HG02759 (cell line): ENCODE data around the gene MRM3.
"Not testable (repeated sequence)": the region's sequence is repeated elsewhere in the genome, so short reads cannot be mapped to it uniquely, and the experiment has no call there.

Source experiments
- ATAC-seq: cut with Tn5 transposase; IDR thresholded peaks from one replicate; pipeline ENCODE4 v1.9.1; 2021; ENCODE audit warnings: mild to moderate bottlenecking, moderate library complexity; ENCODE audit not compliant: unreplicated experiment

MRM3 gene

DNA sequence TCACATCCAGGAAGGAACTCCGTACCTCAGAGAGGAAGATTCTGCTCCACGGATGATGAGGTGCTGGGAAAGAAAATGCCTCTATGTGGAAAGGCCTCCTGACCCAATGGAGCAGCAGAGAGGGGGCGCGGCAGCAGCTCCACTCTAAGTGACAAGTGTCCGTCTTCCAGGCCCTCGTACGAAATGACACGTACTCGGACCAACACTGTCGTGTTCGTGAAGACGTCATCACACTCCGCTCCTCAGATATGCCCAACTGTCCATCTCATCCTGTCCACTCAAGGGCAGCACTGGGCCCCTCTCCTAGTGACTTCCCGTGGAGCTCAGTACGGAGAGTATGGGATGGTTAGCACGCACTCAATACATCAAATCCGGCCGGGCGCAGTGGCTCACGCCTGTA, 32.2 kb downstream of the MRM3 start:
- no peak for ATAC-seq

DNA sequence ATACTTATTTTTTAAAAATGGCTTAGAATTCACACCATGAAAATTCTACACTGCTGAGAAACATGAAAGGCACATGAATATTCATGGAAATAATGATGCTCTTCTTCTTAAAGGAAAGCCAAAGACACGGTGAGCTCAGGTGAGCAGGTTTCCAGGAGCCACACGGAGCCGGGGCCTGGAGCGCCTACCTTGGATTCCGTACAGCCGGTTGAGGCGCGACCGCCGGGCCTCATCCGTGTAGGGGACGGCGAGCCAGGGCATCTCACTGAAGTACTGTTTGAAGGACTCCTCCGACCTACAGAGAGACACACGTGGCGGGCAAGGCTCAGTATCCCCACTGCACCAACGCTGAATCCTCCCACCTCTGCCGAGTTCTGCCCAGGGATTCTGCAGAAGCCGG, 37.1 kb downstream of the MRM3 start:
- ATAC-seq: no peak

DNA sequence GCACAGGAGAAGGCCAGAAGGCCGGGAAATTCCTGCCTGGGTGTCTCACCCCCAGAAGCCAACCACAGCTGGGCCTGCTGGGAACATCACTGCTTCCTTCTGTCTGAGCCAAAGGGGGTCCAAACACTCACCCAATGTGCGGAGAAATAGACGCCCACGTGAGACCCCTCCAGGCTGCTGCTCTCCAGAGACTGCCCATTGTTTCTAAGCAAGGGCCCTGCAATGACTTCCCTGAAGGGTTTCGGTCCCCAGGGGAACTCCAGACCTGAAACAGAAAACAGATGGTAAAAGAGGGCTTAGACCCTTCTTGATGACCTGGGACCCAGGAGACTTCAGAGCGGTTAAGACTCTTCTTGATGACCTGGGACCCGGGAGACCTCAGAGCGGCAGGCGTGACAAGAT, 41.3 kb downstream of the MRM3 start:
- no peak for ATAC-seq

DNA sequence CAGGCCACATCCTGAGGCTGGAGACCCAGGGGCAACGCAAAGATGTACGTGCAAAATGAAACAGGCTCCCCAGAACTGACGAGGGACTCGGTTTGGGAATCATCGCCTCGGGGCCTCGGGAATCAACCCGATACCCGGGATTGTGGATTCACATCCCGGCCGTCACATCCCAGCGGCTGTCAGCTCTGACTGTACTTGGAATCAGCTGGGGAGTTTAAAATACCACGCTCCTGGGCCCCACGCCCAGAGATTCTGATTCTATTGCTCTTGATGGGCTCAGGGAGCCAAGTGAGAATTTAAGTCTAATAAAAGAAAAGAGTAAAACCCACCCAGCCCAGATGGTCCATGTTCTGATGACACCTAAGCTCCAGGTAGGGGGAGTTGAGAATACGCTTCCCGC, 42.2 kb downstream of the MRM3 start:
- no peak for ATAC-seq

DNA sequence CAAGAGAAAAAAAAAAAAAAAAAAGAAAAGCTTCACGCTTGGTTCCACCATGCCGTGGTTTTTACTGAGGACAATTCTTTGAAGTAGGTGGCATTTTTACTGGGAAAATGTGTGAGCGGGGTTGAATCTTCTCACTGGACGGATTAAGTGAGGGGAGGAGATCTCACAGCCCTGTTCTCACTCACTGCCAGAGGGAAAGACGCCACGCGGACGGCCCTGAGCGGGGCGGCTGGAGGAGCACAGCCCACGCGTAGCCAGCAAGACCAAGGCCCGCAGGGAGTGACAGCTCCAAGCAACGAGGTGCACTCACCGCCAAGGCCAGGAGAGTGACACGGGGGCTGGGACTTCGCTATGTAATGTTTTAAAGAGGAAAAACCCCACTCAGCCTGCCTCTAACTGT, 43.1 kb downstream of the MRM3 start:
- no peak for ATAC-seq

DNA sequence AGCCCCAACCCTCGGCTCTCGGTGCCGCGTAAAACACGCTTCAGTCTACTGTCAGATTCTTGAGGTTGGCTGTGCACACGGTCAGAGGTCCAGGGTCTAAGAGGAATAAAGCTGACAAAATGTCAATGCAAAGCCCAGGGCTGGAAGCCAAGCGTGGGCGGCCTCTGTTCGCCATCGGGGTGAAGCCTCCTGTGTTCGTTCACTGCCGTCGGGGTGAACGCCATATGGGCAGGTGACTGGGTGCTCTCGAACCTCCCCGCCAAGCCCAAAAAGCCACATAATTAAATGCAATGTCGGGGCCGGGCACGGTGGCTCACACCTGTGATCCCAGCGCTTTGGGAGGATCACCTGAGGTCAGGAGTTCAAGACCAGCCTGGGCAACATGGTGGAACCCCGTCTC, 44.6 kb downstream of the MRM3 start:
- ATAC-seq: no peak

DNA sequence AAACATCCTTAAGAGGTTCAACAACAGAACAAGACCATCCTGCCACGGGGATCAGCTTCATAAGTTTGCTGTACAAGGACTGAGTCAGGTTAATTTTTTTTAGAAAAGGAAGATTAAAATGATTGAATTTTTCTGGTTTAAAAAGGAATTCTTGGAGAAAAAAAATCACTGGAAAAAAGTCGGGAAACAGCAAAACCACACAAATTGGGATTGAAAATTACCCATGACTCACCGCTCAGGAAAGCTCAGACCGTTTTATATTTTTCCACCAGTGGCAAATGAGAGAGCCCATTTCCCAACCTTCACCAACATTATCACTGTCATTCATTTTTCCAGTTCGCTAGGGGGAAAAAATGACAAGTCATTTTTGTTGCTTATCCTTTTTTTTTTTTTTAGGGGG, 46.6 kb downstream of the MRM3 start:
- ATAC-seq: no peak

DNA sequence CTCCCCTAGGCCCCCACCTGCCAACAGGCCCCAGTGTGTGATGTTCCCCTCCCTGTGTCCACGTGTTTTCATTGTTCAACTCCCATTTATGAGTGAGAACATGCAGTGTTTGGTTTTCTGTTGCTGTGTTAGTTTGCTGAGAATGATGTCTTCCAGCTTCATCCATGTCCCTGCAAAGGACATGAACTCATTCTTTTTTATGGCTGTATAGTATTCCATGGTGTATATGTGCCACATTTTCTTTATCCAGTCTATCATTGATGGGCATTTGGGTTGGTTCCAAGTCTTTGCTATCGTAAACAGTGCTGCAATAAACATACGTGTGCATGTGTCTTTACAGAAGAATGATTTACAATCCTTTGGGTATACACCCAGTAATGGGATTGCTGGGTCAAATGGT, 47.5 kb downstream of the MRM3 start:
- ATAC-seq: not testable (repeated sequence)

DNA sequence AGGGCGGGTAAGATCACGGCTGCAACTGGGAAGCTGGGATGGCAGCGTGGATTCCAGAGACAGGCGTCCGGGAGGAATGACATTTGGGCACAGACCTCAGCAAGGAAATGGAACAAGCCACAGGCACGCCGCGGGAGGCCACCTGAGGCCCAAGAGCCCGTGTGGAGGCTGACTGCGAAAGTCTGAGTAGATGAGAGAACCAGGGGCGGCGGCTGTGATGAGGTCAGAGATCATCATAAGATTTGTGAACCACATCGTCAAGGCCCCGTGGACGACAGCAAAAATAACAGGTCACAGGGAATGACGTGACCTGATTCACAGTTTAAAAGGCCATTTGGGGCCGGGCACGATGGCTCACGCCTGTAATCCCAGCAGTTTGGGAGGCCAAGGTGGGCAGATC, 48.2 kb downstream of the MRM3 start:
- ATAC-seq: no peak

DNA sequence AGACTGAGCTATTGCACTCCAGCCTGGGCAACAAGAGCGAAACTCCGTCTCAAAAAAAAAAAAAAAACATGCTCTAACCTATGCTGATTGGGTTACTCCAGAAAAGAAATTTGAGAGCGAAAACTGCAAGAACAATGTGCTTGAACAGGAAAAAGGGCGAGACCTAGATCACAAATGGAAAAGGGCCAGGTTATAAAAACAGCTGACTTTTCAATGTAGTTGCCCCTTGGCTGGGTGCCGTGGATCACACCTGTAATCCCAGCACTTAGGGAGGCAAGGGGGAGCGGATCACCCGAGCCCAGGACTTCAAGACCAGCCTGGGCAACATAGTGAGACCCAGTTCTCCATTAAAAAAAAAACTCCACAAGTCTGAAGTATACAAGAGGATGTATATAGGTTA, 48.8 kb downstream of the MRM3 start:
- no peak for ATAC-seq

DNA sequence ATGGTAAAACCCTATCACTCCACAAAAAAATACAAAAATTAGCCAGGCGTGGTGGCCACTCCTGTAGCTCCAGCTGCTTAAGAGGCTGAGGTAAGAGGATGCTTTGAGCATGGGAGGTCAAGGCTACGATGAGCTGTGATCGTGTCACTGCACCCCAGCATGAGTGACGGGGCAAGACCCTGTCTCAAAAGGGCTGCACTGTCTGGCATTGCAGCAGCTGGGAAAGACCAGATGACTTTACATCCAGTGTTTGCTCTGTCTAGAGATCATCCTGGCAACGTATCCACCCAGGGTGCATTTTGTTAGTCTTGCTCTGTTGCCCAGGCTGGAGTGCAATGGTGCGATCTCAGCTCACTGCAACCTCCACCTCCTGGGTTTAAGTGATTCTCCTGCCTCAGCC, 52.0 kb downstream of the MRM3 start:
- no peak for ATAC-seq

DNA sequence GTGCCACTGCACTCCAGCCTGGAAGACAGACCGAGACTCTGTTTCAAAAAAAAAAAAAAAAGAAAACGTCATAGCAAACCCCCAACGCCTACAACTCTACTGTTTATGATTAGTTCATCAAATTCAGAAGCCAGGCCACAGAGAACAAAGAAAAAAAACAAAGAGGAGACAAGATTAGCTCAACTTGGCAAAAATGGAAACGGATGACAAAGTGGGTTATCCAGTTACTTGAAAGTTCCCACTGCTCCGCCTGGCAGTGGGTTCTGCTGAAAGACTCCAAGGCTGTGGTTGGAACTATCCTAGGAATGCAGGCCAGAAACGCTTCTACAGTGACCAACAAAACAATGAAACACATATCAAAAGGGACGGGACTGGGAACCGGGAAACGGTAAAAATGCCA, 53.1 kb downstream of the MRM3 start:
- ATAC-seq: no peak

DNA sequence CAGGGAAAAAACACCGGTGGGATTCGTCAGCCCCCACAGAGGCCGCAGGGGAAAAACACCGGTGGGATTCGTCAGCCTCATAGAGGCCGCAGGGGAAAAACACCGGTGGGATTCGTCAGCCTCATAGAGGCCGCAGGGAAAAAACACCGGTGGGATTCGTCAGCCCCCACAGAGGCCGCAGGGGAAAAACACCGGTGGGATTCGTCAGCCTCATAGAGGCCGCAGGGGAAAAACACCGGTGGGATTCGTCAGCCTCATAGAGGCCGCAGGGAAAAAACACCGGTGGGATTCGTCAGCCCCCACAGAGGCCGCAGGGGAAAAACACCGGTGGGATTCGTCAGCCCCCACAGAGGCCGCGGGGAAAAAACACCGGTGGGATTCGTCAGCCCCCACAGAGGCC, 53.6 kb downstream of the MRM3 start:
- ATAC-seq: not testable (repeated sequence)

DNA sequence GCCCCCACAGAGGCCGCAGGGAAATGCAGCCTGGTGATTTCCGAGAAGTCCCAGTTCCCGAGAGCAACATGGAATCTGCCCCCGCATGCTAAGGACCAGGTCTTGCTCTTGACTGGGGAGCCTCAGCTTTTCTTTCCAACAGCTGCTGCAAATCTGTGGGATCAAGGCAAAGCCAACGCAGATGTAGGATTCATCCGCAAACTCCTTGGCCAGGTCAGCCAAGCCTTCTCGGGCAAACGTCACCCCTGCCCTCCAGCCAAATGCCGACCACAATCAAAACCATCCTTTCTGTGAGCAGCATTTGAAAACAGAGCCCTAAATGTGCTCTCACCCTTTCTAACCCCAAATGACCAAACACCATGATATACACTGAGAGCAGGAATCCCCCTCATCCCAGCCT, 54.0 kb downstream of the MRM3 start:
- no peak for ATAC-seq

DNA sequence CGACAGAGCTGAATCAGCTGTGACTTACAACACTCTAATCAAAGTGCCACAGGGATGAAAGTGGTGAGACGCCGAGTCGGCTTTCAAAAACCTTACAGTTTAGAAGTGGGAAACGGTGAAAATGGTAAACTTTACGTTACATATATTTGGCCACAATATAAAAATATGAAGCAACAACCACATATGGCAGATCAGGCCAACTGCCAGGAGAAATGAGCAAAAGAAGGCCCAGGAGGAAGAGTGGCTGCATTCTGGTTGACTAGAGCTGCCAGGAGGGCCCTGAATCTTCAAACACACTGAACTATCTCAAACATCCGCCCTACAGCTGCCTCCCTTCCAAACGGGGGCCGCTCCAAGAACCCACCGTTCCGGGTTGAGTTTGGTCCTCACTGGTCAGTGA, 56.3 kb downstream of the MRM3 start:
- no peak for ATAC-seq

DNA sequence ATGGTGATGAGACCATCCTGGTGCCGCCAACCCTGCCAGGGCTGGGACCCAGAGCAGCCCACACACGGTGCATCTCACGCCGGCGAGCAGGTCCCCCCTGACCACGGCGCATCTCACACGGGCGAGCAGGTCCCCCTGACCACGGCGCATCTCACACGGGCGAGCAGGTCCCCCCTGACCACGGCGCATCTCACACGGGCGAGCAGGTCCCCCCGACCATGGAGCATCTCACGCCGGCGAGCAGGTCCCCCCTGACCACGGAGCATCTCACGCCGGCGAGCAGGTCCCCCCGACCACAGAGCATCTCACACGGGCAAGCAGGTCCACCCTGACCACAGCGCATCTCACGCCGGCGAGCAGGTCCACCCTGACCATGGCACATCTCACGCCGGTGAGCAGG, 59.2 kb downstream of the MRM3 start:
- ATAC-seq: no peak
